GM12878 (cell line): ENCODE measurements around the gene ARHGEF33.

ENCODE experiments used
- ASH2L ChIP-seq: fragments of 300-600, 200-600 bp; sonication (generic); IDR thresholded peaks from 2 replicates; pipeline ENCODE4 v1.6.1; 2017; ENCODE audit warnings: low read depth, mild to moderate bottlenecking, borderline replicate concordance
- CEBPB ChIP-seq, 2 experiments: fragments of 150-350 bp in 1 of 2; IDR thresholded peaks; 2 replicates each; pipeline ENCODE4 v1.6.1; 2012 to 2014; ENCODE audit warnings: low read depth in 2 of 2, low read length in 2 of 2, borderline replicate concordance in 1 of 2, inconsistent platforms in 1 of 2
- CTCF ChIP-seq, 3 experiments: IDR thresholded peaks in 2 of 3; conservative IDR thresholded peaks in 1 of 3; 2 replicates each; pipeline ENCODE4 v1.5.1; 2011; ENCODE audit warnings: low read depth in 3 of 3, low read length in 3 of 3, mild to moderate bottlenecking in 3 of 3, control low read depth in 2 of 3, moderate library complexity in 2 of 3, inconsistent platforms in 1 of 3, mixed read lengths in 1 of 3; ENCODE audit not compliant: control insufficient read depth in 2 of 3, insufficient read depth in 1 of 3; ENCODE audit errors: extremely low read depth in 1 of 3
- EZH2 ChIP-seq: IDR thresholded peaks from 2 replicates; pipeline ENCODE4 v1.6.1; 2012; ENCODE audit warnings: low read depth, mild to moderate bottlenecking, control low read depth, inconsistent platforms, low read length, borderline replicate concordance; ENCODE audit not compliant: control insufficient read depth
- HCFC1 ChIP-seq: fragments of 150-350 bp; IDR thresholded peaks from 2 replicates; pipeline ENCODE4 v1.6.1; 2014; ENCODE audit warnings: low read length
- MXI1 ChIP-seq: fragments of 150-350 bp; IDR thresholded peaks from 2 replicates; pipeline ENCODE4 v1.6.1; 2011; ENCODE audit warnings: low read depth, mild to moderate bottlenecking, inconsistent platforms, low read length, improper control_type of control experiment
- POLR2AphosphoS5 ChIP-seq: IDR thresholded peaks from 2 replicates; pipeline ENCODE4 v1.6.1; 2011; ENCODE audit warnings: mild to moderate bottlenecking, low read length, inconsistent platforms
- SP1 ChIP-seq: IDR thresholded peaks from one replicate; pipeline ENCODE4 v1.6.1; 2011; ENCODE audit warnings: low read depth, low read length
- SREBF2 ChIP-seq: IDR thresholded peaks from 2 replicates; pipeline ENCODE4 v1.6.1; 2012; ENCODE audit warnings: mild to moderate bottlenecking, low read length
- USF1 ChIP-seq: IDR thresholded peaks from 2 replicates; pipeline ENCODE4 v1.6.1; 2011; ENCODE audit warnings: borderline replicate concordance, low read depth, mild to moderate bottlenecking, moderate library complexity, mixed read lengths, low read length; ENCODE audit not compliant: insufficient read depth; ENCODE audit errors: extremely low read length
- YY1 ChIP-seq: IDR thresholded peaks from 2 replicates; pipeline ENCODE4 v1.6.1; 2011; ENCODE audit warnings: low read depth, mild to moderate bottlenecking, low read length
- ZBTB4 ChIP-seq: fragments of 450-650 bp; formaldehyde crosslinking; IDR thresholded peaks from 2 replicates; pipeline ENCODE4 v1.4.0; 2022; ENCODE audit warnings: mild to moderate bottlenecking, moderate library complexity
- ZNF217 ChIP-seq: fragments of 450-650 bp; IDR thresholded peaks from 2 replicates; pipeline ENCODE4 v1.6.1; 2017; ENCODE audit warnings: antibody characterized with exemption, mild to moderate bottlenecking
- ZNF384 ChIP-seq: IDR thresholded peaks from 2 replicates; pipeline ENCODE4 v1.6.1; 2012; ENCODE audit warnings: low read depth, mild to moderate bottlenecking, low read length, improper control_type of control experiment, borderline replicate concordance

GRCh38 chr2:38930600-38930999, 40.9 kb downstream of the ARHGEF33 start:
- no peak for TF ChIP-seq SP1
- TF ChIP-seq USF1 = no peak
- no peak for TF ChIP-seq POLR2AphosphoS5
- TF ChIP-seq ZNF217 = no peak
- TF ChIP-seq CEBPB (IDR thresholded peaks at IDR 0.05; ENCODE audit: borderline replicate concordance in 1 of 2, low read depth in 2 of 2, low read length in 2 of 2) = no peak
- TF ChIP-seq CTCF (IDR thresholded peaks at IDR 0.05 in 2 of 3, conservative IDR thresholded peaks at IDR 0.05 in 1 of 3; ENCODE audit: control insufficient read depth in 2 of 3, extremely low read depth in 1 of 3, insufficient read depth in 1 of 3, low read depth in 3 of 3, low read length in 3 of 3) = no peak
- no peak for TF ChIP-seq HCFC1
- no peak for TF ChIP-seq ZNF384
- TF ChIP-seq MXI1 = no peak
- TF ChIP-seq SREBF2 = no peak
- no peak for TF ChIP-seq ASH2L
- TF ChIP-seq YY1 = no peak
- no peak for TF ChIP-seq EZH2
- no peak for TF ChIP-seq ZBTB4 (CRISPR knock-in tag)
